Measurements from ENCODE around the gene FAM107B. TPM values are rescaled to one million over a fixed set of nuclear protein-coding genes. Genes with fewer than 3 reads are reported as not detected.

FAM107B gene
- total and polyA plus RNA-seq, 2 experiments from 2014 or later: 11.0 to 17.6 TPM

DNA sequence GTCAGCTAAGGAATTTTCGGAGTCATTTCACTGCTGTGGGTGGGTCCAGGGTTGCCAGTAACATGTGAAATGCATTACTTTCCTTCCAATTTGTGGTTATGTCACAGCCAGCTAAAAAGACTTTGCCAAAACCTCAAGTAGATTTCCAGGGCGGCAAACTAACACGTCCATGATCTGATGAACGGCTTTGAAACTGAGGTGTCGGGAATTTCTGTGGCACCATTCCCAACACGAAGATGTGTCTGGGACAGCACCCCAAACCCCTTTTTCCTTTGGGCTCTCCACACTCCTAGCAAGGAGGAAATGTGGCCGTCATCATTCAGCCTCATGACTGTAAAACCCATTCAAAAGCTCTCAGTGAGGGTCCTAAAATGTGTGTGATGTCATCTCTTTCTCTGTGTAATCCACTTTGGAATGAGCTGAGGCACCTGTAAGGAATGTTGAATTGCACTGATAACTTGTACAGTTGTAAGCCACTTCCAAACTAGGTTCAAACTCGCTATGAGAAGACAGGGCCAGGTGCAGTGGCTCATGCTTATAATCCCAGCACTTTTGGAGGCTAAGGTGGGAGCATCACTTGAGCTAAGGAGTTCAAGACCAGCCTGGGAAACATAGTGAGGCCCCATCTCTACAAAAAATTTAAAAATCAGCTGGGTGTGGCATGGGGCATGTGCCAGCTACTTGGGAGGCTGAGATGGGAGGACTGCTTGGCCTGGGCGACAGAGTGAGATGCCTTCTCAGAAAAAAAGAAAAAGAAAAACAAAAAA lies 297.9 kb downstream of the FAM107B start:
- no peak overlapping the region for H3K27ac Mint-ChIP-seq

More for the DNA sequence above, 297.9 kb downstream of the FAM107B start:
- no peak for ATAC-seq
- no peak overlapping the region for H3K4me3 Mint-ChIP-seq
- Histone ChIP-seq H3K36me3 (ENCODE audit: insufficient read depth) (no peaks in the 10 kb centered on the region), H2AFZ (no peak overlapping the region), H3K27me3 (ENCODE audit: insufficient read depth) (no peaks in the 10 kb centered on the region), H3K79me2 (replicated peaks; ENCODE audit: insufficient read depth) (no peaks in the 10 kb centered on the region), H3K4me1 (ENCODE audit: insufficient read depth) (no peaks in the 10 kb centered on the region; the same call in 1 of the 2 replicates), H3K27ac (ENCODE audit: low read depth) (no peak overlapping the region), H4K20me1 (replicated peaks; ENCODE audit: insufficient read depth) (no peaks in the 10 kb centered on the region), H3K9me2 (ENCODE audit: insufficient read depth) (no peaks in the 10 kb centered on the region), H3K4me2 (no peak overlapping the region), H3F3A (replicated peaks; ENCODE audit: low read depth) (no peaks in the 10 kb centered on the region), H3K4me3 (no peak overlapping the region)
- peaks cover 1% of the 10 kb centered on the region for H3K27me3 Mint-ChIP-seq (ENCODE audit: insufficient read depth, low read depth, poor library complexity)
- peaks cover 9% of the 10 kb centered on the region for H3K9me3 Mint-ChIP-seq
- TF ChIP-seq, protein P1, sequence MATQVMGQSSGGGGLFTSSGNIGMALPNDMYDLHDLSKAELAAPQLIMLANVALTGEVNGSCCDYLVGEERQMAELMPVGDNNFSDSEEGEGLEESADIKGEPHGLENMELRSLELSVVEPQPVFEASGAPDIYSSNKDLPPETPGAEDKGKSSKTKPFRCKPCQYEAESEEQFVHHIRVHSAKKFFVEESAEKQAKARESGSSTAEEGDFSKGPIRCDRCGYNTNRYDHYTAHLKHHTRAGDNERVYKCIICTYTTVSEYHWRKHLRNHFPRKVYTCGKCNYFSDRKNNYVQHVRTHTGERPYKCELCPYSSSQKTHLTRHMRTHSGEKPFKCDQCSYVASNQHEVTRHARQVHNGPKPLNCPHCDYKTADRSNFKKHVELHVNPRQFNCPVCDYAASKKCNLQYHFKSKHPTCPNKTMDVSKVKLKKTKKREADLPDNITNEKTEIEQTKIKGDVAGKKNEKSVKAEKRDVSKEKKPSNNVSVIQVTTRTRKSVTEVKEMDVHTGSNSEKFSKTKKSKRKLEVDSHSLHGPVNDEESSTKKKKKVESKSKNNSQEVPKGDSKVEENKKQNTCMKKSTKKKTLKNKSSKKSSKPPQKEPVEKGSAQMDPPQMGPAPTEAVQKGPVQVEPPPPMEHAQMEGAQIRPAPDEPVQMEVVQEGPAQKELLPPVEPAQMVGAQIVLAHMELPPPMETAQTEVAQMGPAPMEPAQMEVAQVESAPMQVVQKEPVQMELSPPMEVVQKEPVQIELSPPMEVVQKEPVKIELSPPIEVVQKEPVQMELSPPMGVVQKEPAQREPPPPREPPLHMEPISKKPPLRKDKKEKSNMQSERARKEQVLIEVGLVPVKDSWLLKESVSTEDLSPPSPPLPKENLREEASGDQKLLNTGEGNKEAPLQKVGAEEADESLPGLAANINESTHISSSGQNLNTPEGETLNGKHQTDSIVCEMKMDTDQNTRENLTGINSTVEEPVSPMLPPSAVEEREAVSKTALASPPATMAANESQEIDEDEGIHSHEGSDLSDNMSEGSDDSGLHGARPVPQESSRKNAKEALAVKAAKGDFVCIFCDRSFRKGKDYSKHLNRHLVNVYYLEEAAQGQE (IDR thresholded peaks at IDR 0.05; ENCODE audit: unreplicated experiment): no peak
- TF ChIP-seq EZH2 (IDR thresholded peaks at IDR 0.05; ENCODE audit: low read depth, unreplicated experiment) (no peak), ZNF114 (CRISPR knock-in tag; IDR thresholded peaks at IDR 0.05) (no peak), JUNB (IDR thresholded peaks at IDR 0.05; ENCODE audit: unreplicated experiment) (no peak), ZNF331 (CRISPR knock-in tag; IDR thresholded peaks at IDR 0.05; ENCODE audit: low read depth) (no peak), EZH2phosphoT487 (IDR thresholded peaks at IDR 0.05; ENCODE audit: unreplicated experiment) (no peak), CREB1 (CRISPR knock-in tag; IDR thresholded peaks at IDR 0.05; ENCODE audit: low read depth) (no peak), STAT1 (IDR thresholded peaks at IDR 0.05; ENCODE audit: unreplicated experiment) (no peak)
- TF ChIP-seq, protein P2, sequence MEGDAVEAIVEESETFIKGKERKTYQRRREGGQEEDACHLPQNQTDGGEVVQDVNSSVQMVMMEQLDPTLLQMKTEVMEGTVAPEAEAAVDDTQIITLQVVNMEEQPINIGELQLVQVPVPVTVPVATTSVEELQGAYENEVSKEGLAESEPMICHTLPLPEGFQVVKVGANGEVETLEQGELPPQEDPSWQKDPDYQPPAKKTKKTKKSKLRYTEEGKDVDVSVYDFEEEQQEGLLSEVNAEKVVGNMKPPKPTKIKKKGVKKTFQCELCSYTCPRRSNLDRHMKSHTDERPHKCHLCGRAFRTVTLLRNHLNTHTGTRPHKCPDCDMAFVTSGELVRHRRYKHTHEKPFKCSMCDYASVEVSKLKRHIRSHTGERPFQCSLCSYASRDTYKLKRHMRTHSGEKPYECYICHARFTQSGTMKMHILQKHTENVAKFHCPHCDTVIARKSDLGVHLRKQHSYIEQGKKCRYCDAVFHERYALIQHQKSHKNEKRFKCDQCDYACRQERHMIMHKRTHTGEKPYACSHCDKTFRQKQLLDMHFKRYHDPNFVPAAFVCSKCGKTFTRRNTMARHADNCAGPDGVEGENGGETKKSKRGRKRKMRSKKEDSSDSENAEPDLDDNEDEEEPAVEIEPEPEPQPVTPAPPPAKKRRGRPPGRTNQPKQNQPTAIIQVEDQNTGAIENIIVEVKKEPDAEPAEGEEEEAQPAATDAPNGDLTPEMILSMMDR (conservative IDR thresholded peaks at IDR 0.05; ENCODE audit: low read depth in 2 of 2): no peak
- TF ChIP-seq, protein P3, sequence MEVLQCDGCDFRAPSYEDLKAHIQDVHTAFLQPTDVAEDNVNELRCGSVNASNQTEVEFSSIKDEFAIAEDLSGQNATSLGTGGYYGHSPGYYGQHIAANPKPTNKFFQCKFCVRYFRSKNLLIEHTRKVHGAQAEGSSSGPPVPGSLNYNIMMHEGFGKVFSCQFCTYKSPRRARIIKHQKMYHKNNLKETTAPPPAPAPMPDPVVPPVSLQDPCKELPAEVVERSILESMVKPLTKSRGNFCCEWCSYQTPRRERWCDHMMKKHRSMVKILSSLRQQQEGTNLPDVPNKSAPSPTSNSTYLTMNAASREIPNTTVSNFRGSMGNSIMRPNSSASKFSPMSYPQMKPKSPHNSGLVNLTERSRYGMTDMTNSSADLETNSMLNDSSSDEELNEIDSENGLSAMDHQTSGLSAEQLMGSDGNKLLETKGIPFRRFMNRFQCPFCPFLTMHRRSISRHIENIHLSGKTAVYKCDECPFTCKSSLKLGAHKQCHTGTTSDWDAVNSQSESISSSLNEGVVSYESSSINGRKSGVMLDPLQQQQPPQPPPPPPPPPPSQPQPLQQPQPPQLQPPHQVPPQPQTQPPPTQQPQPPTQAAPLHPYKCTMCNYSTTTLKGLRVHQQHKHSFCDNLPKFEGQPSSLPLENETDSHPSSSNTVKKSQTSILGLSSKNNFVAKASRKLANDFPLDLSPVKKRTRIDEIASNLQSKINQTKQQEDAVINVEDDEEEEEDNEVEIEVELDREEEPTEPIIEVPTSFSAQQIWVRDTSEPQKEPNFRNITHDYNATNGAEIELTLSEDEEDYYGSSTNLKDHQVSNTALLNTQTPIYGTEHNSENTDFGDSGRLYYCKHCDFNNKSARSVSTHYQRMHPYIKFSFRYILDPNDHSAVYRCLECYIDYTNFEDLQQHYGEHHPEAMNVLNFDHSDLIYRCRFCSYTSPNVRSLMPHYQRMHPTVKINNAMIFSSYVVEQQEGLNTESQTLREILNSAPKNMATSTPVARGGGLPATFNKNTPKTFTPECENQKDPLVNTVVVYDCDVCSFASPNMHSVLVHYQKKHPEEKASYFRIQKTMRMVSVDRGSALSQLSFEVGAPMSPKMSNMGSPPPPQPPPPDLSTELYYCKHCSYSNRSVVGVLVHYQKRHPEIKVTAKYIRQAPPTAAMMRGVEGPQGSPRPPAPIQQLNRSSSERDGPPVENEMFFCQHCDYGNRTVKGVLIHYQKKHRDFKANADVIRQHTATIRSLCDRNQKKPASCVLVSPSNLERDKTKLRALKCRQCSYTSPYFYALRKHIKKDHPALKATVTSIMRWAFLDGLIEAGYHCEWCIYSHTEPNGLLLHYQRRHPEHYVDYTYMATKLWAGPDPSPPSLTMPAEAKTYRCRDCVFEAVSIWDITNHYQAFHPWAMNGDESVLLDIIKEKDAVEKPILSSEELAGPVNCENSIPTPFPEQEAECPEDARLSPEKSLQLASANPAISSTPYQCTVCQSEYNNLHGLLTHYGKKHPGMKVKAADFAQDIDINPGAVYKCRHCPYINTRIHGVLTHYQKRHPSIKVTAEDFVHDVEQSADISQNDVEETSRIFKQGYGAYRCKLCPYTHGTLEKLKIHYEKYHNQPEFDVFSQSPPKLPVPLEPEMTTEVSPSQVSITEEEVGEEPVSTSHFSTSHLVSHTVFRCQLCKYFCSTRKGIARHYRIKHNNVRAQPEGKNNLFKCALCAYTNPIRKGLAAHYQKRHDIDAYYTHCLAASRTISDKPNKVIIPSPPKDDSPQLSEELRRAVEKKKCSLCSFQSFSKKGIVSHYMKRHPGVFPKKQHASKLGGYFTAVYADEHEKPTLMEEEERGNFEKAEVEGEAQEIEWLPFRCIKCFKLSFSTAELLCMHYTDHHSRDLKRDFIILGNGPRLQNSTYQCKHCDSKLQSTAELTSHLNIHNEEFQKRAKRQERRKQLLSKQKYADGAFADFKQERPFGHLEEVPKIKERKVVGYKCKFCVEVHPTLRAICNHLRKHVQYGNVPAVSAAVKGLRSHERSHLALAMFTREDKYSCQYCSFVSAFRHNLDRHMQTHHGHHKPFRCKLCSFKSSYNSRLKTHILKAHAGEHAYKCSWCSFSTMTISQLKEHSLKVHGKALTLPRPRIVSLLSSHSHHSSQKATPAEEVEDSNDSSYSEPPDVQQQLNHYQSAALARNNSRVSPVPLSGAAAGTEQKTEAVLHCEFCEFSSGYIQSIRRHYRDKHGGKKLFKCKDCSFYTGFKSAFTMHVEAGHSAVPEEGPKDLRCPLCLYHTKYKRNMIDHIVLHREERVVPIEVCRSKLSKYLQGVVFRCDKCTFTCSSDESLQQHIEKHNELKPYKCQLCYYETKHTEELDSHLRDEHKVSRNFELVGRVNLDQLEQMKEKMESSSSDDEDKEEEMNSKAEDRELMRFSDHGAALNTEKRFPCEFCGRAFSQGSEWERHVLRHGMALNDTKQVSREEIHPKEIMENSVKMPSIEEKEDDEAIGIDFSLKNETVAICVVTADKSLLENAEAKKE (CRISPR knock-in tag; IDR thresholded peaks at IDR 0.05): no peak
- peaks cover 9% of the 10 kb centered on the region for H3K36me3 Mint-ChIP-seq (ENCODE audit: low read depth)
- no peak for DNase-seq (ENCODE audit: low spot score)
- peaks cover 10% of the 10 kb centered on the region; the same call in 2 of the 3 replicates for H3K4me1 Mint-ChIP-seq

All from GM23338 (cell line).